HEK293T (cell line): Measurements from ENCODE around the gene FAM168B.

ENCODE experiments used
- FOXK2 ChIP-seq: fragments of 450-650 bp; IDR thresholded peaks from 2 replicates; pipeline ENCODE4 v1.6.1; 2016; ENCODE audit warnings: mild to moderate bottlenecking
- SUZ12 ChIP-seq: fragments of 450-650 bp; IDR thresholded peaks from 2 replicates; pipeline ENCODE4 v1.6.1; 2016; ENCODE audit warnings: mild to moderate bottlenecking
- TARDBP ChIP-seq: fragments of 450-650 bp; IDR thresholded peaks from 2 replicates; pipeline ENCODE4 v1.6.1; 2016

GRCh38 chr2:131008967-131009366 is 84.3 kb downstream of the FAM168B start:
- TF ChIP-seq TARDBP (no peak), FOXK2 (no peak), SUZ12 (no peak)
